ENCODE results near the gene ZBTB24. TPM values are rescaled to one million over a fixed set of nuclear protein-coding genes. Genes with fewer than 3 reads are reported as not detected.

Gene ZBTB24
- total and polyA plus RNA-seq, 2 donors (not counting 3 experiments of a cell fraction or from before 2014, with no cell fraction given): 1.9 to 6.2 TPM

- dilution Hi-C loops (cut with MboI; ENCODE audit: extremely low pct_ligation_motif_present, low sequenced_read_pairs) (no loop called here), intact Hi-C loops (cut with micrococcal nuclease) (no loop called here)
- DNase-seq (ENCODE audit: low read depth, low spot score) (no peak), FAIRE-seq (no peak)
- H2AFZ ChIP-seq (ENCODE audit: low read depth, low read length): no peak overlapping the region
- no peaks in the 10 kb centered on the region for H3K9me1 ChIP-seq (replicated peaks; ENCODE audit: control insufficient read depth, extremely low read depth, insufficient read depth, low read length)
- H3K9me3 ChIP-seq (replicated peaks; ENCODE audit: control insufficient read depth, insufficient read depth, low read length): no peaks in the 10 kb centered on the region
- H3K27ac ChIP-seq (ENCODE audit: insufficient read depth, low read depth, low read length): no peak overlapping the region
- no peak overlapping the region for H3K9ac ChIP-seq (replicated peaks; ENCODE audit: extremely low read depth, insufficient read depth, low read length)
- BruUV-seq (replicated peaks): no TSS peak
- ChIA-PET POLR2A (no interaction called here), CTCF (interaction anchor here (0.9 kb wide), 1 partner anchor 11 kb away, joined by 3 read pairs; no protein-coding TSS in a partner anchor)
- no peak overlapping the region for H3K4me3 ChIP-seq (replicated peaks in 1 of 3; ENCODE audit: insufficient read depth in 1 of 3, low read depth in 1 of 3, low read length in 3 of 3)
- H3K27me3 ChIP-seq (ENCODE audit: control insufficient read depth in 2 of 2, insufficient read depth in 2 of 2, low read length in 2 of 2): peaks cover 5 to 8% of the 10 kb centered on the region in 2 experiments
- H3K79me2 ChIP-seq (ENCODE audit: control insufficient read depth, insufficient read depth, low read length): no peaks in the 10 kb centered on the region
- no peaks in the 10 kb centered on the region for H4K20me1 ChIP-seq (replicated peaks; ENCODE audit: control insufficient read depth, extremely low read depth, insufficient read depth, low read length)
- no peaks in the 10 kb centered on the region for H3K36me3 ChIP-seq (ENCODE audit: control insufficient read depth in 2 of 2, extremely low read depth in 1 of 2, insufficient read depth in 2 of 2, low read length in 2 of 2)
- H3K4me1 ChIP-seq (ENCODE audit: control insufficient read depth, extremely low read depth, insufficient read depth, low read length): no peaks in the 10 kb centered on the region
- no peak for TF ChIP-seq JUN (IDR thresholded peaks at IDR 0.05; ENCODE audit: borderline replicate concordance, insufficient read depth, insufficient read length, low read depth)
- H3K4me2 ChIP-seq (ENCODE audit: insufficient read depth, low read length): no peak overlapping the region
Measured at GRCh38 chr6:109506841-109507240, 23.8 kb upstream of the ZBTB24 start.

- POLR2A ChIA-PET: no interaction called here
- DNase-seq (ENCODE audit: low read depth, low spot score) (no peak), FAIRE-seq (no peak)
- Histone ChIP-seq H2AFZ (ENCODE audit: low read depth, low read length) (no peak overlapping the region), H3K27me3 (ENCODE audit: control insufficient read depth in 2 of 2, insufficient read depth in 2 of 2, low read length in 2 of 2) (peaks cover 7 to 10% of the 10 kb centered on the region in 2 experiments), H3K27ac (ENCODE audit: insufficient read depth, low read depth, low read length) (no peak overlapping the region), H3K9me1 (replicated peaks; ENCODE audit: control insufficient read depth, extremely low read depth, insufficient read depth, low read length) (no peaks in the 10 kb centered on the region), H3K4me1 (ENCODE audit: control insufficient read depth, extremely low read depth, insufficient read depth, low read length) (no peaks in the 10 kb centered on the region), H3K36me3 (ENCODE audit: control insufficient read depth in 2 of 2, extremely low read depth in 1 of 2, insufficient read depth in 2 of 2, low read length in 2 of 2) (no peaks in the 10 kb centered on the region), H4K20me1 (replicated peaks; ENCODE audit: control insufficient read depth, extremely low read depth, insufficient read depth, low read length) (no peaks in the 10 kb centered on the region), H3K79me2 (ENCODE audit: control insufficient read depth, insufficient read depth, low read length) (no peaks in the 10 kb centered on the region), H3K9me3 (replicated peaks; ENCODE audit: control insufficient read depth, insufficient read depth, low read length) (no peaks in the 10 kb centered on the region), H3K4me3 (replicated peaks in 1 of 3; ENCODE audit: insufficient read depth in 1 of 3, low read depth in 1 of 3, low read length in 3 of 3) (no peak overlapping the region), H3K4me2 (ENCODE audit: insufficient read depth, low read length) (no peak overlapping the region), H3K9ac (replicated peaks; ENCODE audit: extremely low read depth, insufficient read depth, low read length) (no peak overlapping the region)
- intact Hi-C loops (cut with micrococcal nuclease) (no loop called here), dilution Hi-C loops (cut with MboI; ENCODE audit: extremely low pct_ligation_motif_present, low sequenced_read_pairs) (no loop called here)
- CTCF ChIA-PET: interaction anchor here (0.9 kb wide), 1 partner anchor 11 kb away, joined by 3 read pairs; no protein-coding TSS in a partner anchor
- TF ChIP-seq POLR2AphosphoS5 (IDR thresholded peaks at IDR 0.05; ENCODE audit: insufficient read depth, low read depth, low read length) (no peak), CTCF (IDR thresholded peaks at IDR 0.05; ENCODE audit: extremely low read depth in 1 of 2, insufficient read depth in 1 of 2, low read depth in 1 of 2, low read length in 2 of 2) (no peak), JUN (IDR thresholded peaks at IDR 0.05; ENCODE audit: borderline replicate concordance, insufficient read depth, insufficient read length, low read depth) (no peak), EZH2 (IDR thresholded peaks at IDR 0.05; ENCODE audit: borderline replicate concordance, low read depth, low read length, severe bottlenecking) (no peak), MAX (IDR thresholded peaks at IDR 0.05; ENCODE audit: insufficient read depth, insufficient read length) (no peak), GATA2 (IDR thresholded peaks at IDR 0.05; ENCODE audit: insufficient read depth, insufficient read length, low read depth, low read length) (no peak), POLR2A (IDR thresholded peaks at IDR 0.05; ENCODE audit: low read depth, low read length) (no peak), MYC (IDR thresholded peaks at IDR 0.05; ENCODE audit: low read depth, low read length) (no peak), FOS (IDR thresholded peaks at IDR 0.05; ENCODE audit: borderline replicate concordance, insufficient read depth, low read length) (no peak)
- no TSS peak for BruUV-seq (replicated peaks)
Measured at GRCh38 chr6:109506314-109506713, 23.3 kb upstream of the ZBTB24 start.

Measured in endothelial cell of umbilical vein (primary cell).